GM18505 (cell line): ENCODE data around the gene CCDC61.

Experiments used
- ATAC-seq: cut with Tn5 transposase; IDR thresholded peaks from one replicate; pipeline ENCODE4 v1.9.1; 2021; ENCODE audit not compliant: unreplicated experiment
- POLR2A ChIP-seq: IDR thresholded peaks from 4 replicates; pipeline ENCODE4 v1.6.1; 2011; ENCODE audit warnings: borderline replicate concordance; ENCODE audit not compliant: insufficient read depth, insufficient read length; ENCODE audit errors: extremely low read depth

Gene CCDC61

GRCh38 chr19:46031781-46032596 lies 36.7 kb downstream of the CCDC61 start:
- ATAC-seq: no peak

GRCh38 chr19:46032597-46033025 lies 37.3 kb downstream of the CCDC61 start:
- ATAC-seq: no peak

More at GRCh38 chr19:46031781-46032596, 36.7 kb downstream of the CCDC61 start:
- no peak for TF ChIP-seq POLR2A

GRCh38 chr19:46033401-46033800 lies 38.1 kb downstream of the CCDC61 start:
- no peak for TF ChIP-seq POLR2A
- ATAC-seq: no peak

More at GRCh38 chr19:46032597-46033025, 37.3 kb downstream of the CCDC61 start:
- TF ChIP-seq POLR2A: no peak

DNA sequence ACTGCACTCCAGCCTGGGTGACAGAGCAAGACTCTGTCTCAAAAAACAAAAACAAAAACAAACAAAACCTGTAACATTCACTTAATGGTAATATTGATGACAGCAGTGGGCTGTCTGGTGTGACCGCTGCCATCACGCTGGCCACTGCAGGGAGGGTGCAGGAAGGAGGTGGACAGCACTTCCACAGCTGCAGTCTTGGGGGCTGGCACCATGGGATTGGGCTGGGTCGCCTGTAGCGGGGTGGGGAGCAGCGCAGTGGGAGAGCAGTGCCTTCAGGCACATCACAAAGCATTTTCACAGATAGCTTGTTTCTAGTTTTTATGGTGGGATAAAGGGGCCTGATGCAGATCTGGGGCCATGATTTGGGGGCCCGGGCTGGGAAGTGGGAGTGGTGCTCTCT lies 40.3 kb downstream of the CCDC61 start:
- ATAC-seq: no peak

GRCh38 chr19:46035986-46036743 lies 40.9 kb downstream of the CCDC61 start:
- no peak for TF ChIP-seq POLR2A
- no peak for ATAC-seq

More for the DNA sequence above, 40.3 kb downstream of the CCDC61 start:
- TF ChIP-seq POLR2A: no peak

DNA sequence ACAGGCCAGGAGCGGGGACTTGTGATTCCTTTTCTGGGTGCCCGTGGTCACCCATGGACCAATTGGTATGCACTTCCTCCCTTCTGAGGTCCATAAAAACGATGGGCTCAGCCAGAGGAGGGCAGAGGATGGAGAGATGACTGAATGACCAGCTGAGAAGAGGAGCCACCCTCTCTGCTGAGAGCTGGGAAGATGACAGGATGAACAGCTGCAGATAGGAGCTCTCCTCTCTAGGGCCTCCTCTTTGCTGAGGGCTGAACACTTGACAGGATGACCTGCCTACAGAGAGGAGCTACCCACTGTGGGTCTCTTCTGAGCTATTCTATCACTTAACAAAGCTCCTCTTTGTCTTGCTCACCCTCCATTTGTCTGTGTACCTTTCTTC lies 41.5 kb downstream of the CCDC61 start:
- TF ChIP-seq POLR2A: no peak
- ATAC-seq: no peak

GRCh38 chr19:46040125-46040524 lies 44.9 kb downstream of the CCDC61 start:
- no peak for TF ChIP-seq POLR2A
- no peak for ATAC-seq

- TF ChIP-seq POLR2A: no peak
- no peak for ATAC-seq
These were observed 45.8 kb downstream of the CCDC61 start, which contains the start of gene IGFL4 for GRCh38 chr19:46040952-46041500. Gene IGFL4 (minus strand): TSS chr19:46041002. CDS start chr19:46040962, 40 bp downstream.

DNA sequence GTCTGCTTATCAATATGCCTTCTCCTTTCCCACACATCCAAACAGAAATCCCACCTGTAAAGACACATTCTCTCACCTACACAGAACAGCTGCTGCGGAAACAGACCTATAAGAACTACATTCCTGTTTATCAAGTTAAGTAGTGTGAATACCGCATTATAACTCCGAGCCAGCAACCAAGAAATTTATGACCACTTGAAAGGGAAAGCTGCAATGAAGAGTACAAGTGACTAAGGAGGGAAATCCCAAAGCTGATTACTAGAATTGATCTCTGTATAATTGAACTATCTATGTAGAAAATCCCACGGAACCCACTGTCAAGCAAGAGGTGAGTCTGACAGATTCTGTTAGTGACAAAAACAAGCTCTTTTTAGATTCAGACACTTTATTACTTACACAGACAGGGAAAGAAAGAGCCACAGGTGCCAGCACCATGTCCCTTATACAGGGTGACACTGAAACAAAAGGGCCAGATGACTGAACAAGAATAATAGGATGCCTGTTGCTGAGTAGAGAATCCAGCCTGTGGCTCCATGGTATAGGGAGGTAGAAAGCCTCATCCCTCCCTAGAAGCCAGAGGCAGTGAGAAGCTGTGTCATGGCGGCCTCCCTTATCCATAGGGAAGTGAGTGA lies 47.1 kb downstream of the CCDC61 start:
- no peak for TF ChIP-seq POLR2A
- no peak for ATAC-seq

- no peak for ATAC-seq
- TF ChIP-seq POLR2A: no peak
These were observed 48.3 kb downstream of the CCDC61 start for GRCh38 chr19:46043519-46043918.

DNA sequence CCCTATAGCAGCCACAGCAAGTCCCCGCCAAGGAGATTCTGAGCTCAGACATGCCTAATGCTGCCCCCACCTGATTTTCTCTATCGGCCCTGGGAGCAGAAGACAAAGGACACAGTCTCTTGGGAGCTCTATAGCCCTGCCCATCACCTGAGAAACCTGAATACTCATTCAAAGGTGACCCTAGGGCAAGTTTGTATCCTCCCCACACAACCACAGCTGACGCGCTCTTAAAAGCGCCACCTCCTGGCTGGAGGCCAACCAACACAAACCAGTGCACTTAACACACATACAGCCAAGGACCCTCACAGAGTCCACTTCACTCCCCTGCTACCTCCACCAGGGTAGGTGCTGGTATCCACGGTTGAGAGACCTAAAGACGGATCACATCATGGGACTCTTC lies 54.3 kb downstream of the CCDC61 start:
- no peak for ATAC-seq
- no peak for TF ChIP-seq POLR2A

- TF ChIP-seq POLR2A: no peak
- no peak for ATAC-seq
These were observed 57.6 kb downstream of the CCDC61 start for GRCh38 chr19:46052896-46053295.

GRCh38 chr19:46056536-46056935 lies 61.3 kb downstream of the CCDC61 start:
- TF ChIP-seq POLR2A: no peak
- no peak for ATAC-seq
